IMR-90 (cell line): ENCODE measurements around the gene FIBCD1. TPM values are rescaled to one million over a fixed set of nuclear protein-coding genes. Genes with fewer than 3 reads are reported as not detected.
A peak's percentile ranks its signal among the peaks of the same experiment; 100 is the strongest.

Experiments used
- ATAC-seq: fragments of 200-7000 bp; cut with Tn5 transposase; 2 replicates; pipeline ENCODE4 v1.9.1; 2020; ENCODE audit warnings: low read depth, mild to moderate bottlenecking, moderate library complexity
- BruUV-seq: library from RNA; stranded (reverse); fragments of 400-500 nt; replicated peaks from 2 replicates; lab custom pipeline; 2021; lab: Mats Ljungman, UMichigan
- CTCF ChIA-PET: fragments of 300-600 bp; formaldehyde crosslinking; extraction: SDS; loops from one replicate; lab custom pipeline; 2021; ENCODE audit warnings: antibody characterized with exemption; lab: Yijun Ruan, JAX
- POLR2A ChIA-PET: fragments of 300-600 bp; sonication (Branson Sonifier 250); formaldehyde crosslinking; loops from one replicate; lab custom pipeline; 2022; ENCODE audit warnings: antibody characterized with exemption; ENCODE audit not compliant: unreplicated experiment; lab: Charles Lee
- DNase-seq: peaks from one replicate; pipeline ENCODE4 v3.0.0; 2013
- H2AFZ ChIP-seq: replicated peaks from 2 replicates; pipeline ENCODE3; 2013; ENCODE audit warnings: low read length, mild to moderate bottlenecking; ENCODE audit not compliant: poor library complexity
- H2AK5ac ChIP-seq: 2 replicates; pipeline ENCODE4 v1.6.1; 2013; ENCODE audit warnings: low read depth, low read length, inconsistent platforms
- H2AK9ac ChIP-seq: replicated peaks from 2 replicates; pipeline ENCODE3; 2013; ENCODE audit warnings: mild to moderate bottlenecking, low read depth, low read length, moderate library complexity; ENCODE audit not compliant: poor library complexity
- H2BK120ac ChIP-seq: 2 replicates; pipeline ENCODE4 v1.6.1; 2013; ENCODE audit warnings: low read depth, low read length, inconsistent platforms
- H2BK15ac ChIP-seq: 3 replicates; pipeline ENCODE4 v1.6.1; 2013; ENCODE audit warnings: low read depth, low read length, inconsistent platforms
- H2BK20ac ChIP-seq: 2 replicates; pipeline ENCODE4 v1.6.1; 2013; ENCODE audit warnings: low read depth, mild to moderate bottlenecking, inconsistent platforms, low read length, moderate library complexity
- H2BK5ac ChIP-seq: 2 replicates; pipeline ENCODE4 v1.6.1; 2013; ENCODE audit warnings: mild to moderate bottlenecking, low read depth, low read length, inconsistent platforms; ENCODE audit not compliant: poor library complexity, severe bottlenecking
- H3K14ac ChIP-seq: replicated peaks from 2 replicates; pipeline ENCODE4 v1.6.1; 2013; ENCODE audit warnings: low read depth, low read length, inconsistent platforms
- H3K18ac ChIP-seq: 2 replicates; pipeline ENCODE4 v1.6.1; 2013; ENCODE audit warnings: low read depth, low read length, control low read depth
- H3K23ac ChIP-seq: 2 replicates; pipeline ENCODE4 v1.6.1; 2013; ENCODE audit warnings: low read depth, low read length, inconsistent platforms
- H3K27ac ChIP-seq: 2 replicates; pipeline ENCODE4 v1.5.1; 2013; ENCODE audit warnings: mild to moderate bottlenecking, control low read depth, low read length; ENCODE audit not compliant: insufficient read depth
- H3K27me3 ChIP-seq: 2 replicates; pipeline ENCODE4 v1.6.1; 2013; ENCODE audit warnings: low read length; ENCODE audit not compliant: control insufficient read depth, insufficient read depth
- H3K36me3 ChIP-seq: 2 replicates; pipeline ENCODE4 v1.6.1; 2013; ENCODE audit warnings: low read length, mixed read lengths; ENCODE audit not compliant: control insufficient read depth, insufficient read depth
- H3K4ac ChIP-seq: 2 replicates; pipeline ENCODE4 v1.6.1; 2013; ENCODE audit warnings: low read depth, low read length, inconsistent platforms
- H3K4me1 ChIP-seq: 2 replicates; pipeline ENCODE4 v1.6.1; 2013; ENCODE audit warnings: low read length, mixed read lengths; ENCODE audit not compliant: control insufficient read depth, insufficient read depth
- H3K4me2 ChIP-seq: 2 replicates; pipeline ENCODE4 v1.6.1; 2013; ENCODE audit warnings: low read depth, mild to moderate bottlenecking, control low read depth, low read length, moderate library complexity
- H3K4me3 ChIP-seq: 2 replicates; pipeline ENCODE4 v1.5.1; 2013; ENCODE audit warnings: low read depth, mild to moderate bottlenecking, control low read depth, low read length, moderate library complexity; ENCODE audit not compliant: insufficient read depth
- H3K56ac ChIP-seq: 2 replicates; pipeline ENCODE4 v1.6.1; 2013; ENCODE audit warnings: low read length, inconsistent platforms; ENCODE audit not compliant: insufficient read depth; ENCODE audit errors: extremely low read depth
- H3K79me1 ChIP-seq, 2 experiments: 2 replicates each; pipeline ENCODE4 v1.6.1; 2013; ENCODE audit warnings: low read length in 2 of 2, inconsistent platforms in 1 of 2, low read depth in 1 of 2
- H3K9ac ChIP-seq: 2 replicates; pipeline ENCODE4 v1.6.1; 2013; ENCODE audit warnings: low read depth, low read length, control low read depth
- H3K9me1 ChIP-seq: 2 replicates; pipeline ENCODE4 v1.6.1; 2013; ENCODE audit warnings: low read length, inconsistent platforms; ENCODE audit not compliant: insufficient read depth
- H3K9me3 ChIP-seq: 2 replicates; pipeline ENCODE4 v1.6.1; 2013; ENCODE audit warnings: low read length; ENCODE audit not compliant: control insufficient read depth, insufficient read depth
- H4K20me1 ChIP-seq: 2 replicates; pipeline ENCODE4 v1.6.1; 2013; ENCODE audit warnings: low read length, inconsistent platforms; ENCODE audit not compliant: insufficient read depth
- H4K5ac ChIP-seq: 2 replicates; pipeline ENCODE4 v1.6.1; 2013; ENCODE audit warnings: mild to moderate bottlenecking, low read depth, low read length, control low read depth
- H4K8ac ChIP-seq, 2 experiments: 2 replicates each; pipeline ENCODE4 v1.6.1; 2013; ENCODE audit warnings: low read depth in 2 of 2, low read length in 2 of 2, control low read depth in 1 of 2, inconsistent platforms in 1 of 2
- H4K91ac ChIP-seq: 2 replicates; pipeline ENCODE4 v1.6.1; 2013; ENCODE audit warnings: low read depth, low read length, inconsistent platforms; ENCODE audit not compliant: insufficient read depth
- BHLHE40 ChIP-seq: fragments of 150-350 bp; IDR thresholded peaks from 2 replicates; pipeline ENCODE4 v1.6.1; 2016; ENCODE audit warnings: mild to moderate bottlenecking, low read depth, low read length
- CHD1 ChIP-seq: IDR thresholded peaks from 2 replicates; pipeline ENCODE4 v1.6.1; 2012; ENCODE audit warnings: low read depth, low read length, improper control_type of control experiment
- FOS ChIP-seq: fragments of 150-350 bp; IDR thresholded peaks from 2 replicates; pipeline ENCODE4 v1.6.1; 2016; ENCODE audit warnings: low read depth, low read length
- WGBS, 2 experiments: methylation state at CpG; one replicate each; pipeline versions ENCODE4 v1.1.5 to v1.1.7; 2013; ENCODE audit warnings: missing lambda C conversion rate in 2 of 2; ENCODE audit not compliant: insufficient read length in 1 of 2; ENCODE audit errors: extremely low coverage in 2 of 2; 5-methylcytosine and 5-hydroxymethylcytosine counted together
- dilution Hi-C: fragments of 300-500 bp; cut with HindIII; formaldehyde crosslinking; loops from one replicate; pipeline ENCODE4 v1.14.3; 2018; ENCODE audit warnings: low sequenced_read_pairs; ENCODE audit not compliant: unreplicated experiment
- in situ Hi-C: fragments of 300-500 bp; cut with MboI; formaldehyde crosslinking; loops from 3 replicates; pipeline ENCODE4 v1.14.3; 2019; ENCODE audit warnings: low sequenced_read_pairs, inconsistent platforms, mixed read lengths
- intact Hi-C: fragments of 100-400 bp; cut with micrococcal nuclease; formaldehyde crosslinking; loops from 2 replicates; pipeline ENCODE4 v1.10.0; 2022
- polyA plus RNA-seq, 3 experiments: library from polyadenylated mRNA; depleted of rRNA; stranded (reverse); fragments of >200 nt; gene quantifications; 2 replicates each; pipeline ENCODE4 v1.2.3, GENCODE V29; 2012; ENCODE audit warnings: low replicate concordance in 1 of 3
- total RNA-seq: library from RNA; depleted of rRNA; stranded (reverse); fragments of >200 nt; gene quantifications from 2 replicates; pipeline ENCODE4 v1.2.3, GENCODE V29; 2012

Gene FIBCD1
- total and polyA plus RNA-seq, 2 of the 4 experiments (the other 2 are of a cell fraction): 1.1 to 10.1 TPM

DNA sequence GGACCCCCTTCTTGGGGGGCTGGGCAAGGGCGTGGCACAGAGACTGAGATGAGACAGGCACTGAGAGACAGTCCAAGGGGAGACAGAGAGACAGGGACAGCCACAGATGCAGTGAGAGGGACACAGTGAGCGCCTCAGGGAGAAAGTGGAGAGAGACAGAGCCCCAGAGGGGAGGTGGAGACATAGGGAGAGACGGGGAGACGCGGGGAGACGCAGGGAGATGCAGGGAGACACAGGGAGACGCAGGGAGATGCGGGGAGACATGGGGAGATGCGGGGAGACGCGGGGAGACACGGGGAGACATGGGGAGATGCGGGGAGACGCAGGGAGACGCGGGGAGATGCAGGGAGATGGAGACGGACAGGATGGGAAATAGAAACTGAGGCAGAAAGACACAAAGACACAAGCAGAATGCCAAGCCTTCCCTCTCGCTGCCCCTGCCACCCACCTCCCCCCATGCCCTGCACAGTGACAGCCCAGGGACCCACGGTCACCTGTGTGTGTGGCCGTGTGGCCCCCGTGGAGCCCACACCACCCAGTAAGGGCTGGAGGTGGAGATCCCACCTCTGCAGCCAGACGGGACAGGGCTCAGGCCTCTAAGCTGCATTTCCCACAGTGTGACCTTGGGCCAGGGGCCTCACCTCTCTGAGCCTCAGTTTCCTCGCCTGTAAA, 8.8 kb downstream of the FIBCD1 start:
- BruUV-seq: no TSS peak

More for the DNA sequence above, 8.8 kb downstream of the FIBCD1 start:
- no peak overlapping the region for H2BK15ac ChIP-seq
- no peak overlapping the region for H3K14ac ChIP-seq
- ATAC-seq (no peak), DNase-seq (no peak)
- peaks cover 6% of the 10 kb centered on the region; the same call in 1 of the 2 replicates for H3K9me1 ChIP-seq
- 98% methylated on average over 10 of the region's 23 CpGs; no CpG with 5 or more reads in 1 of the 2 experiments for WGBS, 2 experiments
- no peaks in the 10 kb centered on the region for H3K36me3 ChIP-seq
- ChIA-PET POLR2A (no interaction called here), CTCF (no interaction called here)
- H3K23ac ChIP-seq: no peak overlapping the region
- H2AK5ac ChIP-seq: peak overlapping the region; percentile 84
- H3K4ac ChIP-seq: peak overlapping the region; percentile 13; the same call in 1 of the 2 replicates
- H4K20me1 ChIP-seq: peaks cover 4% of the 10 kb centered on the region; the same call in 1 of the 2 replicates
- no peak overlapping the region for H3K27ac ChIP-seq
- H3K79me1 ChIP-seq: no peaks in the 10 kb centered on the region
- intact Hi-C loops: no loop called here
- dilution Hi-C loops: no loop called here
- peak overlapping the region; percentile 50 for H4K91ac ChIP-seq
- no peak overlapping the region for H3K9ac ChIP-seq
- H2AFZ ChIP-seq: no peak overlapping the region
- no peak overlapping the region; the same call in 1 of the 2 replicates for H2BK120ac ChIP-seq
- TF ChIP-seq FOS: no peak
- no peak for TF ChIP-seq BHLHE40
- TF ChIP-seq CHD1: no peak
- H3K4me3 ChIP-seq: no peak overlapping the region
- H3K4me2 ChIP-seq: no peak overlapping the region
- peak overlapping the region; percentile 69 for H2AK9ac ChIP-seq
- peak overlapping the region; percentile 12; the same call in 1 of the 2 replicates for H2BK20ac ChIP-seq
- no peak overlapping the region for H4K5ac ChIP-seq
- H2BK5ac ChIP-seq: no peak overlapping the region
- peaks cover 33% of the 10 kb centered on the region for H3K4me1 ChIP-seq
- in situ Hi-C loops: no loop called here
- no peaks in the 10 kb centered on the region for H3K9me3 ChIP-seq
- H3K56ac ChIP-seq: no peak overlapping the region
- H3K18ac ChIP-seq: no peak overlapping the region
- H3K27me3 ChIP-seq: no peaks in the 10 kb centered on the region
- no peak overlapping the region for H4K8ac ChIP-seq
